Tibial nerve (tissue), 4 donors: Measurements from ENCODE around the gene ENDOV. TPM values are rescaled to one million over a fixed set of nuclear protein-coding genes. Genes with fewer than 3 reads are reported as not detected.

Experiments
- DNase-seq, 2 donors: peaks; one replicate each; pipeline ENCODE4 v3.0.0-alpha.2; 2019; ENCODE audit warnings: low spot score in 2 of 2
- H3K27ac ChIP-seq, 4 donors: fragments of 200-600 bp; sonication (generic) in 3 of 4; one replicate each; pipeline ENCODE4 v1.5.1; 2017 to 2019; ENCODE audit warnings: mild to moderate bottlenecking in 1 of 4
- H3K27me3 ChIP-seq, 2 donors: fragments of 200-600 bp; sonication (generic) in 1 of 2; one replicate each; pipeline versions ENCODE4 v1.5.1 to v1.6.0; 2017 to 2019
- H3K36me3 ChIP-seq, 3 donors: fragments of 200-600 bp; sonication (generic); one replicate each; pipeline ENCODE4 v1.5.1; 2018 to 2019
- H3K4me1 ChIP-seq, 4 donors: fragments of 200-600 bp; sonication (generic) in 3 of 4; one replicate each; pipeline ENCODE4 v1.5.1; 2017 to 2019
- H3K4me3 ChIP-seq, 4 donors: fragments of 200-600 bp; sonication (generic) in 3 of 4; one replicate each; pipeline ENCODE4 v1.5.1; 2017 to 2019; ENCODE audit warnings: mild to moderate bottlenecking in 1 of 4, moderate library complexity in 1 of 4
- H3K9me3 ChIP-seq, 4 donors: fragments of 200-600 bp; sonication (generic) in 3 of 4; one replicate each; pipeline ENCODE4 v1.5.1; 2017 to 2019
- EP300 ChIP-seq, 2 donors: sonication (generic); formaldehyde crosslinking; IDR thresholded peaks; one replicate each; pipeline ENCODE4 v1.6.1; 2017; ENCODE audit warnings: antibody characterized with exemption in 2 of 2, mild to moderate bottlenecking in 1 of 2
- POLR2A ChIP-seq, 2 donors: fragments of 450-650 bp; IDR thresholded peaks; one replicate each; pipeline ENCODE4 v1.6.1; 2017; ENCODE audit warnings: antibody characterized with exemption in 2 of 2, mild to moderate bottlenecking in 2 of 2, moderate library complexity in 2 of 2
- WGBS, 2 donors: methylation state at CpG; one replicate each; pipeline ENCODE4 v1.1.5; 2018; 5-methylcytosine and 5-hydroxymethylcytosine counted together
- total RNA-seq, 4 donors: library from RNA; depleted of rRNA; stranded (reverse); fragments of >200 nt; gene quantifications; one replicate each; pipeline ENCODE4 v1.1.0, GENCODE V29; 2016
- TF ChIP-seq, protein P1 (sequence below), 5 experiments: fragments of 200-600 bp in 3 of 5; fragments of 450-650 bp in 2 of 5; sonication (generic) in 3 of 5; IDR thresholded peaks; one replicate each; pipeline ENCODE4 v1.5.1; 2016 to 2019; ENCODE audit warnings: antibody characterized with exemption in 5 of 5, mild to moderate bottlenecking in 3 of 5, moderate library complexity in 2 of 5

The ENDOV gene
- total RNA-seq, 4 donors from 2014 or later = 9.8 to 30.3 (median 16.6) TPM

DNA sequence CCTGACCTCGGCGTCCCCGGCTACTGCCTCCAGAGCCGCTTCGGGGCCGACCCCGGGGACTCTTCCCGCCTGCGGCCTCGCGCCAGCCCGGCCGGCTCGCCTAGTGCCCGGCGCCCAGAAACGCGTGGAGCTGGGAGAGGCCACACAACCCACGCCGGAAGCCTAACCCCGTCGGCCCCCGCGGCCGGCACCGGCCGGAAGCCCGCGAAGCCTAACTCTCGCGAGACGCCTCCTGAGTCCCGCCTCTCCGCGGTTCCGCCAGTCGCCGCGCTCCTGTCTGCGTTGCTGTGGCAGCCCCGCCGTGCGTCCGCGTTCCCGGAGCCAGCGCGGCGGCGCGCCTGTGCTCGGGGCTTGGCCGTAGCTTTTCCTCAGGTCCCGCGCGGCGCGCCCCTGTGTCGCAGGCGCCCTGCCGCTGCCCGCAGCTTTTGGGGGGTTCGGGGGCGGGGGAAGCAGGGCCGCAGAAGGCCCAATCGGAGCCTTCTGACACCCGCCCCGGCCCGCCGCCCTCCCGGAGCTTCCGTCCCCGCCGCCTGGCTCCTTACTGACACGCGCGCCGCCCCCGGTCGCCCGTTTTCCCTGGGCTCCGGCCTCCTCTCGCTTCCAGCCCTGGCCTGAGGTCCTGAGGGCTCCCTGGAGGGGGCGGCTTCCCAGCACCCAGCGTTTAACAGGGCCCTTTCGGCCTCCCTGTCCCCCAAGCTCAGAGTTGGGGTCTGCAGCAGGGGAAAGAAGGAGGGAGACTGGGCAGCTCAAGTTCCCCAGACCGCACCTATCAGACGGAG, 39.8 kb downstream of the ENDOV start:
- TF ChIP-seq, protein P1, sequence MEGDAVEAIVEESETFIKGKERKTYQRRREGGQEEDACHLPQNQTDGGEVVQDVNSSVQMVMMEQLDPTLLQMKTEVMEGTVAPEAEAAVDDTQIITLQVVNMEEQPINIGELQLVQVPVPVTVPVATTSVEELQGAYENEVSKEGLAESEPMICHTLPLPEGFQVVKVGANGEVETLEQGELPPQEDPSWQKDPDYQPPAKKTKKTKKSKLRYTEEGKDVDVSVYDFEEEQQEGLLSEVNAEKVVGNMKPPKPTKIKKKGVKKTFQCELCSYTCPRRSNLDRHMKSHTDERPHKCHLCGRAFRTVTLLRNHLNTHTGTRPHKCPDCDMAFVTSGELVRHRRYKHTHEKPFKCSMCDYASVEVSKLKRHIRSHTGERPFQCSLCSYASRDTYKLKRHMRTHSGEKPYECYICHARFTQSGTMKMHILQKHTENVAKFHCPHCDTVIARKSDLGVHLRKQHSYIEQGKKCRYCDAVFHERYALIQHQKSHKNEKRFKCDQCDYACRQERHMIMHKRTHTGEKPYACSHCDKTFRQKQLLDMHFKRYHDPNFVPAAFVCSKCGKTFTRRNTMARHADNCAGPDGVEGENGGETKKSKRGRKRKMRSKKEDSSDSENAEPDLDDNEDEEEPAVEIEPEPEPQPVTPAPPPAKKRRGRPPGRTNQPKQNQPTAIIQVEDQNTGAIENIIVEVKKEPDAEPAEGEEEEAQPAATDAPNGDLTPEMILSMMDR (IDR thresholded peaks at IDR 0.05) = peak in 2 of 5 experiments; percentile 18 to 55
- TF ChIP-seq EP300 (IDR thresholded peaks at IDR 0.05) (peak; percentile 32 to 84), POLR2A (IDR thresholded peaks at IDR 0.05) (peak; percentile 61 to 86)
- H3K4me1 ChIP-seq = peaks cover 0 to 33% (median 13%) of the 10 kb centered on the region in 4 donors
- no peaks in the 10 kb centered on the region for H3K27me3 ChIP-seq
- DNase-seq = peak; percentile 89 to 90
- peak overlapping the region; percentile 49 to 94 (median 62) for H3K4me3 ChIP-seq
- H3K27ac ChIP-seq = peak overlapping the region; percentile 84 to 99 (median 98)
- no peaks in the 10 kb centered on the region for H3K36me3 ChIP-seq
- no peaks in the 10 kb centered on the region for H3K9me3 ChIP-seq
- WGBS, 2 donors = 0 to 1% methylated on average over 31 to 46 of the region's 88 CpGs

DNA sequence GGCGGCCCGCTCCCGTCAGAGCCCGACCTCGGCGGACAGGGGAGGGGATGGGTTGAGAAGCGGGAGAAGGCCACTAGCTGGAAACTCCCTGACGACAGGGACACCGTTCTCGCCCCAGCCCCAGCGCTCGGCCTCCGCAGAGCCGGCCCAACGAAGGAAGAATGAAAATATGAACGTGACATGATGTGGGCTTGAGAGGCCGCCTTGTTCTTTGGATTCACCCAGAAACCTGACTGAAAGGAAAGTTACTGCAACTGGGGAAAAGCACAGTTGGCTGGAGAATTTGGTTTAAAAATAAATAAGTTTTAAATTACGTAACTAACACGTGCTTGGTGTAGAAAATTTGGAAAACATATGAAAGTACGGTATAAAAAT, 40.4 kb downstream of the ENDOV start:
- TF ChIP-seq EP300 (IDR thresholded peaks at IDR 0.05) = no peak
- TF ChIP-seq, protein P1 (IDR thresholded peaks at IDR 0.05) = no peak
- TF ChIP-seq POLR2A (IDR thresholded peaks at IDR 0.05) = no peak
- Histone ChIP-seq H3K27me3 (no peaks in the 10 kb centered on the region), H3K9me3 (no peaks in the 10 kb centered on the region), H3K4me1 (peaks cover 0 to 33% (median 13%) of the 10 kb centered on the region in 4 donors), H3K27ac (peak overlapping the region; percentile 84 to 99 (median 98)), H3K36me3 (no peaks in the 10 kb centered on the region), H3K4me3 (peak overlapping the region; percentile 49 to 94 (median 62))
- DNase-seq = peak in 1 of 2 donors; percentile 26
- WGBS, 2 donors = 2 to 3% methylated on average over 20 of the region's 20 CpGs

DNA sequence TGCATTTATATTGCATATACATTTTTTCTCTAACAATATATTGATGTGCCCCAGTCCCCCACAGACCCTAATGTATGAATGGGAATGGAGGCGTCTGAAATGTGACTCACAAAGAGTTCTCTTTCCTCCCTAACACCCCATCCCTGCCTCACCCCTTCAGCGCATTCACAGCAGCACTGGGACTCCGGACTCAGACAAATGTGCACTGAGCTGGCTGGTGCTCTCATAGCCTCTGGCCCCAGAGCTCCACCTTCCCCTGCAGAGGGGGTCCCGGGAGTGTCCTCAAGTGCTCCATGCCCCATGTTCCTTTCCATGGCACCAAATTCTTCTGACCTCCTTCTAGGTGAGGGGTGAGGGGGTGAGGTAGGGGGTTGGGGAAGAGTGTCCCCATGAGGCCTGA, 40.8 kb downstream of the ENDOV start:
- 28 to 35% methylated on average over 4 of the region's 4 CpGs for WGBS, 2 donors
- Histone ChIP-seq H3K27me3 (no peaks in the 10 kb centered on the region), H3K27ac (peak overlapping the region; percentile 35 to 99 (median 98)), H3K4me1 (peaks cover 0 to 35% (median 13%) of the 10 kb centered on the region in 4 donors), H3K4me3 (peak overlapping the region in 3 of 4 donors; percentile 49 to 94 (median 74)), H3K9me3 (no peaks in the 10 kb centered on the region), H3K36me3 (no peaks in the 10 kb centered on the region)
- DNase-seq = no peak
- TF ChIP-seq POLR2A (IDR thresholded peaks at IDR 0.05) = no peak
- TF ChIP-seq, protein P1 (IDR thresholded peaks at IDR 0.05) = no peak
- TF ChIP-seq EP300 (IDR thresholded peaks at IDR 0.05) = no peak

DNA sequence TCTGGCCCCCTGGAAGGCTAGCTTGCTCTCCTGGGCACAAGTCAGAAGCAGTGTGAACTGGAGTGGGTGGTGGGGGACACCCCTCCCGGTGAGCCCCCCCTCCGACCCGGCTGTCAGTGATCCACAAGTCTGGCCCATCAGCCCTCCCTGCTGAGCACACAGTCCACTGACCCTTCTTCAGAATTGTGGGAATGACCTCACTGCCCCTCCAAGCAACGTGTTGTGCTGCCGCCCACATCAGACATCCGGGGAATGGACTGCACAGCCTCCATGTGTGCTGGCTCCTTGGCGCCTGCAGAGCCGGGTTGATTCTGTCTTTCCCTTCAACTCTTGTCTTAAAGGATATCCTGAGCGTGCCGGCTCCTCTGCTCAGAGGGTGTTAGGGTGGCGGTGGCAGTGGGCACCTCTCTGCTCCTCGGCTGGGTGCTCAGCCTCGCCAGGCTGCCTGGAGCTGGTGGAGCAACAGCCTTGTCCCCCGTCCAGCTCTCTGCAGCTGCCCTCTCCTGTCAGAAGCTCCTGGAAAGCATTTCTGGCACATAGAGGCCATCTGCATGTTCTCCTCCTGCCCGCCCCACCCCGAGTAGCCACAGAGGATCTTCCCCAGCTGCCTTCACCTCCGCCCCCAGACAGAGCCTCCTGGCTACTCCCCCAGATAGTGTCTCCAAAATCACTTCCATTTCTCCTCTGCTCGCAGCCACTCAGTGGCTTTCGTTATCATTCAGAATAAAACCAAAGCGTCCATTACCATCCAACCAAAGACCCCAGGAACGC, 41.7 kb downstream of the ENDOV start:
- peaks cover 0 to 36% (median 13%) of the 10 kb centered on the region in 4 donors for H3K4me1 ChIP-seq
- peak overlapping the region; percentile 35 to 99 (median 70) for H3K27ac ChIP-seq
- TF ChIP-seq POLR2A (IDR thresholded peaks at IDR 0.05) (no peak), EP300 (IDR thresholded peaks at IDR 0.05) (no peak)
- TF ChIP-seq, protein P1 (IDR thresholded peaks at IDR 0.05) = no peak
- no peaks in the 10 kb centered on the region for H3K9me3 ChIP-seq
- no peaks in the 10 kb centered on the region for H3K27me3 ChIP-seq
- WGBS, 2 donors = 51 to 55% methylated on average over 16 to 18 of the region's 21 CpGs
- peak in 1 of 2 donors; percentile 18 for DNase-seq
- H3K4me3 ChIP-seq = no peak overlapping the region
- H3K36me3 ChIP-seq = no peaks in the 10 kb centered on the region
